Measurements from ENCODE around the gene ARFIP2. TPM values are rescaled to one million over a fixed set of nuclear protein-coding genes. Genes with fewer than 3 reads are reported as not detected.

ARFIP2 gene
- total RNA-seq, 4 donors from 2014 or later: 77.3 to 110 (median 87.2) TPM

DNA sequence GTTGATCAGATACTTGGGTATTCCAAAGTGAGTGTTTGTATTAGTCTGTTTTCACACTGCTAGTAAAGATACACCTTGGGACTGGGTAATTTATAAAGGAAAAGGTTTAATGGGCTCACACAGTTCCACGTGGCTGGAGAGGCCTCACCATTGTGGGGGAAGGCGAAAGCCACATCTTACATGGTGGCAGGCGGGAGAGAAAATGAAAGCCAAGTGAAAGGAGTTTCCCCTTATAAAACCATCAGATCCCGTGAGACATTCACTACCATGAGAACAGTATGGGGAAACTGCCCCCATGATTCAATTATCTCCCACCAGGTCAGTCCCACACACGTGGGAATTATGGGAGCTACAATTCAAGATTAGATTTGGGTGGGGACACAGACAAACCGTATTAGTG lies 7.2 kb upstream of the ARFIP2 start:
- in situ Hi-C loops (cut with MboI; ENCODE audit: low pct_ligation_motif_present in 1 of 4, low pct_unique_long_range_greater_than_20kb in 1 of 4, low sequenced_read_pairs in 3 of 4) (loop anchor here in 1 of 4 donors (10.0 kb wide), 1 partner anchor 254 kb away; the partner anchor contains the start of genes CNGA4 and FHIP1B), intact Hi-C loops (cut with DNase I; ENCODE audit: low total_unique reads) (no loop called here)
- Histone ChIP-seq H3K27ac (peak overlapping the region in 3 of 4 donors; percentile 27 to 79 (median 63)), H3K4me1 (peaks cover 2 to 48% (median 23%) of the 10 kb centered on the region in 4 donors), H3K27me3 (no peaks in the 10 kb centered on the region), H3K36me3 (peaks cover 0 to 6% (median 0%) of the 10 kb centered on the region in 4 donors), H3K9me3 (no peaks in the 10 kb centered on the region), H3K4me3 (no peak overlapping the region)
- WGBS, 2 donors (ENCODE audit: low coverage in 1 of 2): 79% methylated on average over 6 of the region's 6 CpGs; no CpG with 5 or more reads in 1 of the 2 donors
- no peak for TF ChIP-seq EP300 (IDR thresholded peaks at IDR 0.05; ENCODE audit: low read depth)
- TF ChIP-seq, protein P1, sequence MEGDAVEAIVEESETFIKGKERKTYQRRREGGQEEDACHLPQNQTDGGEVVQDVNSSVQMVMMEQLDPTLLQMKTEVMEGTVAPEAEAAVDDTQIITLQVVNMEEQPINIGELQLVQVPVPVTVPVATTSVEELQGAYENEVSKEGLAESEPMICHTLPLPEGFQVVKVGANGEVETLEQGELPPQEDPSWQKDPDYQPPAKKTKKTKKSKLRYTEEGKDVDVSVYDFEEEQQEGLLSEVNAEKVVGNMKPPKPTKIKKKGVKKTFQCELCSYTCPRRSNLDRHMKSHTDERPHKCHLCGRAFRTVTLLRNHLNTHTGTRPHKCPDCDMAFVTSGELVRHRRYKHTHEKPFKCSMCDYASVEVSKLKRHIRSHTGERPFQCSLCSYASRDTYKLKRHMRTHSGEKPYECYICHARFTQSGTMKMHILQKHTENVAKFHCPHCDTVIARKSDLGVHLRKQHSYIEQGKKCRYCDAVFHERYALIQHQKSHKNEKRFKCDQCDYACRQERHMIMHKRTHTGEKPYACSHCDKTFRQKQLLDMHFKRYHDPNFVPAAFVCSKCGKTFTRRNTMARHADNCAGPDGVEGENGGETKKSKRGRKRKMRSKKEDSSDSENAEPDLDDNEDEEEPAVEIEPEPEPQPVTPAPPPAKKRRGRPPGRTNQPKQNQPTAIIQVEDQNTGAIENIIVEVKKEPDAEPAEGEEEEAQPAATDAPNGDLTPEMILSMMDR (IDR thresholded peaks at IDR 0.05): no peak
- TF ChIP-seq POLR2A (IDR thresholded peaks at IDR 0.05): no peak
- no peak for TF ChIP-seq POLR2AphosphoS5 (IDR thresholded peaks at IDR 0.05)
- no peak for DNase-seq

DNA sequence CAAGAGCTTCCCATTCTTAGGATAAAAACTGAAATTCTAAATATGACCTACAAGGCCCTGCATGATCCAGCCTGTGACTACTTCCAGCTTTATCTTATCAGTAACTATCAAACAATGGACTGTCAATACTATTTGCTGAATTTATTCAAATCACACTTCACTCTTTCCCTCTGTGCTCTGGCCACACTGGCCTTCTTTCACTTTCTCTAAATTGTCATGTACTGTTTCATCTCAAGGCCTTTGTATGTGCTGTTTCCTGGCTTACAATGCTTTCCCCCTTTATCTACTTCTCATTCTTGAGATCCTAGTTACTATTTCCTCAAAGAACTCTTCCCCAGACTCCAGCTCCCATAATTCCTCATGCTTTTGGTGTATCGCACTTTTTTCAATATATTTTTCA lies 5.8 kb upstream of the ARFIP2 start:
- H3K36me3 ChIP-seq: no peaks in the 10 kb centered on the region
- no peak for TF ChIP-seq POLR2AphosphoS5 (IDR thresholded peaks at IDR 0.05)
- in situ Hi-C loops (cut with MboI; ENCODE audit: low pct_ligation_motif_present in 1 of 4, low pct_unique_long_range_greater_than_20kb in 1 of 4, low sequenced_read_pairs in 3 of 4): loop anchor here in 1 of 4 donors (10.0 kb wide), 1 partner anchor 252 kb away; the partner anchor contains the start of genes CNGA4 and FHIP1B

DNA sequence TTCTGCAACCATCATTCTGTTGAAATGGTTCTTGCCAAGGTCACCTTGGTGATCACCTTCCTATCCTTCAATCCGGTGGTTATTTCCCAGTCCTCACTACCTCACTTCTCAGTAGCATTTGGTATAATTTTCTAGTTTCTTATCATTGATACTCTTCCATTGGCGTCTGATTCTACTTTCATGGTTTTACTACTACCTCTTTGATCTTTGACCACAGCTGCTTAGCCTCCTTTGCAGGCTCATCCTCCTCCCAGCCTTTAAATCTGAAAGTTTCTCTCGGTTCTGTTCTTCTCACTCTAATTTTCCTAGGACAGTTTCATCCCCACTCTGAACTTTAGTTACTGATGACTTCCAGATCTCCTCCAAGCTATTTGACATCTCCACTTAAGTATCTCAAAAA lies 5.1 kb upstream of the ARFIP2 start:
- in situ Hi-C loops (cut with MboI; ENCODE audit: low pct_ligation_motif_present in 1 of 4, low pct_unique_long_range_greater_than_20kb in 1 of 4, low sequenced_read_pairs in 3 of 4) (loop anchor here in 1 of 4 donors (10.0 kb wide), 1 partner anchor 251 kb away; the partner anchor contains the start of genes CNGA4 and FHIP1B), intact Hi-C loops (cut with DNase I; ENCODE audit: low total_unique reads) (no loop called here)
- peaks cover 13 to 63% (median 37%) of the 10 kb centered on the region in 4 donors for H3K4me1 ChIP-seq
- no peaks in the 10 kb centered on the region for H3K9me3 ChIP-seq
- H3K4me3 ChIP-seq: no peak overlapping the region
- no peaks in the 10 kb centered on the region for H3K36me3 ChIP-seq
- DNase-seq: no peak
- 52 to 54% methylated on average over 3 of the region's 3 CpGs for WGBS, 2 donors (ENCODE audit: low coverage in 1 of 2)
- no peaks in the 10 kb centered on the region for H3K27me3 ChIP-seq
- TF ChIP-seq, protein P1 (IDR thresholded peaks at IDR 0.05): no peak
- TF ChIP-seq POLR2AphosphoS5 (IDR thresholded peaks at IDR 0.05): no peak
- TF ChIP-seq EP300 (IDR thresholded peaks at IDR 0.05; ENCODE audit: low read depth): no peak
- TF ChIP-seq POLR2A (IDR thresholded peaks at IDR 0.05): no peak
- peak overlapping the region in 2 of 4 donors; percentile 29 to 36 for H3K27ac ChIP-seq

More for the DNA sequence above, 5.8 kb upstream of the ARFIP2 start:
- Histone ChIP-seq H3K9me3 (no peaks in the 10 kb centered on the region), H3K27ac (peak overlapping the region; percentile 2 to 79 (median 32)), H3K4me1 (peaks cover 13 to 62% (median 35%) of the 10 kb centered on the region in 4 donors), H3K27me3 (no peaks in the 10 kb centered on the region), H3K4me3 (no peak overlapping the region)
- intact Hi-C loops (cut with DNase I; ENCODE audit: low total_unique reads): no loop called here
- no peak for DNase-seq
- WGBS, 2 donors (ENCODE audit: low coverage in 1 of 2): 68 to 88% methylated on average over 1 of the region's 1 CpG

DNA sequence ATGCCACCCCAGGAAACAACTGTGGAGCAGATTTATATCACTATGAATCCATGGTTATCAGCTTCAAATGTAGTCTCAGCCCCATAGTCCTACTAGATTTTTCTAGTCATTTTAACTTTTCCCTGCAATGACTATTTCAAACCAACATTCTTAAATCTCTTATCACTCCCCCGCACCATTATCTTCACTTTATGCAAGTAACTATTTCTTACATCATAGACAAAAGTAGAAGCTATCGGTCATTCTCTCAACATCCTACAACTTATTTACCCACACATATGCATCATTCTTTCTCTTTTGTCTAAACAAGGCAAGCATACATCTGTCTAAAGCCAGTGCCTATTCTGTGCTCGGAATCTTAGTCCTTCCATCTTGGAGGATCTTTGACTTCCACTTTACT lies 4.5 kb upstream of the ARFIP2 start:
- WGBS, 2 donors (ENCODE audit: low coverage in 1 of 2): 61 to 79% methylated on average over 3 of the region's 3 CpGs
- H3K4me1 ChIP-seq: peaks cover 13 to 65% (median 39%) of the 10 kb centered on the region in 4 donors

More for the DNA sequence above, 4.5 kb upstream of the ARFIP2 start:
- no peak for DNase-seq
- Histone ChIP-seq H3K4me3 (no peak overlapping the region), H3K9me3 (no peaks in the 10 kb centered on the region), H3K27me3 (no peaks in the 10 kb centered on the region), H3K36me3 (no peaks in the 10 kb centered on the region), H3K27ac (peak overlapping the region in 1 of 4 donors; percentile 36)
- in situ Hi-C loops (cut with MboI; ENCODE audit: low pct_ligation_motif_present in 1 of 4, low pct_unique_long_range_greater_than_20kb in 1 of 4, low sequenced_read_pairs in 3 of 4): loop anchor here in 1 of 4 donors (10.0 kb wide), 1 partner anchor 251 kb away; the partner anchor contains the start of genes CNGA4 and FHIP1B
- TF ChIP-seq POLR2AphosphoS5 (IDR thresholded peaks at IDR 0.05) (no peak), POLR2A (IDR thresholded peaks at IDR 0.05) (no peak), EP300 (IDR thresholded peaks at IDR 0.05; ENCODE audit: low read depth) (no peak)
- TF ChIP-seq, protein P1 (IDR thresholded peaks at IDR 0.05): no peak
- intact Hi-C loops (cut with DNase I; ENCODE audit: low total_unique reads): no loop called here

Measured in transverse colon (tissue), 4 donors.